Measurements from ENCODE around the gene PRRT4. TPM values are rescaled to one million over a fixed set of nuclear protein-coding genes. Genes with fewer than 3 reads are reported as not detected.

Gene PRRT4
- total and polyA plus RNA-seq, 2 of the 4 experiments (the other 2 are of a cell fraction): not detected

GRCh38 chr7:128400566-128400965, 39.1 kb upstream of the PRRT4 start:
- DNase-seq: no peak
- Histone ChIP-seq H2AFZ (replicated peaks; ENCODE audit: low read length, poor library complexity) (no peak overlapping the region), H3K23ac (ENCODE audit: low read depth, low read length) (no peak overlapping the region), H2BK5ac (ENCODE audit: low read depth, low read length, poor library complexity, severe bottlenecking) (no peak overlapping the region), H3K18ac (ENCODE audit: low read depth, low read length) (no peak overlapping the region), H3K36me3 (ENCODE audit: control insufficient read depth, insufficient read depth, low read length) (peaks cover 42% of the 10 kb centered on the region), H3K4ac (ENCODE audit: low read depth, low read length) (no peak overlapping the region), H4K5ac (ENCODE audit: low read depth, low read length) (no peak overlapping the region), H3K79me1 (ENCODE audit: low read depth in 1 of 2, low read length in 2 of 2) (peaks cover 19 to 38% of the 10 kb centered on the region in 2 experiments), H4K8ac (ENCODE audit: low read depth in 2 of 2, low read length in 2 of 2) (no peak overlapping the region), H2BK120ac (ENCODE audit: low read depth, low read length) (no peak overlapping the region), H3K56ac (ENCODE audit: extremely low read depth, insufficient read depth, low read length) (no peak overlapping the region), H3K4me2 (ENCODE audit: low read depth, low read length) (no peak overlapping the region), H3K14ac (replicated peaks; ENCODE audit: low read depth, low read length) (no peak overlapping the region), H2BK15ac (ENCODE audit: low read depth, low read length) (no peak overlapping the region), H3K4me3 (ENCODE audit: insufficient read depth, low read depth, low read length) (no peak overlapping the region), H3K27ac (ENCODE audit: insufficient read depth, low read length) (no peak overlapping the region), H2AK5ac (ENCODE audit: low read depth, low read length) (no peak overlapping the region), H4K91ac (ENCODE audit: insufficient read depth, low read depth, low read length) (no peak overlapping the region), H3K9ac (ENCODE audit: low read depth, low read length) (no peak overlapping the region), H2AK9ac (replicated peaks; ENCODE audit: low read depth, low read length, poor library complexity) (no peak overlapping the region), H4K20me1 (ENCODE audit: insufficient read depth, low read length) (peaks cover 26% of the 10 kb centered on the region), H3K4me1 (ENCODE audit: control insufficient read depth, insufficient read depth, low read length) (peaks cover 9% of the 10 kb centered on the region), H3K9me3 (ENCODE audit: control insufficient read depth, insufficient read depth, low read length) (no peaks in the 10 kb centered on the region), H2BK20ac (ENCODE audit: low read depth, low read length) (no peak overlapping the region), H3K9me1 (ENCODE audit: insufficient read depth, low read length) (peaks cover 9% of the 10 kb centered on the region; the same call in 1 of the 2 replicates), H3K27me3 (ENCODE audit: control insufficient read depth, insufficient read depth, low read length) (no peaks in the 10 kb centered on the region)
- in situ Hi-C loops (cut with MboI; ENCODE audit: low sequenced_read_pairs): no loop called here
- BruUV-seq (replicated peaks): no TSS peak
- ChIA-PET POLR2A (ENCODE audit: unreplicated experiment) (no interaction called here), CTCF (no interaction called here)
- TF ChIP-seq POLR2A (IDR thresholded peaks at IDR 0.05; ENCODE audit: low read depth, low read length) (no peak), RCOR1 (IDR thresholded peaks at IDR 0.05; ENCODE audit: insufficient replicate concordance, low read length) (no peak), RFX5 (IDR thresholded peaks at IDR 0.05; ENCODE audit: low read depth, low read length) (no peak), MAFK (IDR thresholded peaks at IDR 0.05; ENCODE audit: low read depth, low read length) (no peak), USF2 (IDR thresholded peaks at IDR 0.05; ENCODE audit: low read depth, low read length) (no peak), ELK1 (IDR thresholded peaks at IDR 0.05; ENCODE audit: borderline replicate concordance, low read depth, low read length) (no peak), MAZ (IDR thresholded peaks at IDR 0.05; ENCODE audit: borderline replicate concordance, low read depth, low read length) (no peak), MXI1 (IDR thresholded peaks at IDR 0.05; ENCODE audit: borderline replicate concordance, low read depth, low read length) (no peak), CTCF (conservative IDR thresholded peaks at IDR 0.05; ENCODE audit: low read depth, low read length) (no peak), FOS (IDR thresholded peaks at IDR 0.05; ENCODE audit: low read depth, low read length) (no peak), RAD21 (IDR thresholded peaks at IDR 0.05; ENCODE audit: low read length) (no peak), SMC3 (IDR thresholded peaks at IDR 0.05; ENCODE audit: low read depth, low read length) (no peak), BHLHE40 (IDR thresholded peaks at IDR 0.05; ENCODE audit: low read depth, low read length) (no peak), NFE2L2 (IDR thresholded peaks at IDR 0.05; ENCODE audit: low read depth, low read length) (no peak), CHD1 (IDR thresholded peaks at IDR 0.05; ENCODE audit: low read depth, low read length) (no peak), CEBPB (IDR thresholded peaks at IDR 0.05; ENCODE audit: low read depth, low read length) (no peak)
- dilution Hi-C loops (cut with HindIII; ENCODE audit: low sequenced_read_pairs, unreplicated experiment): no loop called here
- intact Hi-C loops (cut with micrococcal nuclease): no loop called here
- no CpG with 5 or more reads among the region's 5 CpGs for WGBS, 2 experiments (ENCODE audit: extremely low coverage in 2 of 2, insufficient read length in 1 of 2)
- no peak for ATAC-seq (ENCODE audit: low read depth)

Measured in IMR-90 (cell line).